Measurements from ENCODE around the gene GAS7.

GAS7 gene

DNA sequence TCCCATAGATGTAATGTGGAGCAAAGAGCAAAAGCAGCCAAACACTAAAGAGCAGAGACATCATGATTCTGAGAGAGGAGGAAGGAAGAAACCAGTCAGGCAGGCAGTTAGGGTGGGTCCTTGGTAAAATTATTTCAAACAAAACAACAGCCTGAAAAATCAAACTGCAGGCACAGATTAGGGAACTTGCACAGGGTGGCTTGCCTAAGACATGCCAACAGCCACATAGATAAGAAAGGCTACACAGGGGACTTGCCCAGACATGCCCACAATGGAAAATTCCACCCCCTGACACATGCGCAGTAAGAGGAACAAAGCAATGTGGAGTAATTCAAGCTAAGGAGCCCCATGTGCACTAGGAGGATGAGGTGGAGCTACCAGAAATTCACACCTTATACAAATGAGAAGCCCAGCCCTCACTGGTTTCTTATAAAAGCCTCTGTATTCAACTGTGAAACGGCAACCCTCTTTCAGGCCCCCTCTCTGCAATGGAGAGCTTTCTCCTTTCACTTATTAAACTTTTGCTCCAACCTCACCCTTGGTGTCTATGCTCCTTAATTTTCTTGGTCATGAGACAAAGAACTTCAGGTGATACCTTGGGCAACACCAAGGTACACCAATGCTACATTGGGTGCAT lies 7.3 kb upstream of the GAS7 start:
- TF ChIP-seq, protein P1, sequence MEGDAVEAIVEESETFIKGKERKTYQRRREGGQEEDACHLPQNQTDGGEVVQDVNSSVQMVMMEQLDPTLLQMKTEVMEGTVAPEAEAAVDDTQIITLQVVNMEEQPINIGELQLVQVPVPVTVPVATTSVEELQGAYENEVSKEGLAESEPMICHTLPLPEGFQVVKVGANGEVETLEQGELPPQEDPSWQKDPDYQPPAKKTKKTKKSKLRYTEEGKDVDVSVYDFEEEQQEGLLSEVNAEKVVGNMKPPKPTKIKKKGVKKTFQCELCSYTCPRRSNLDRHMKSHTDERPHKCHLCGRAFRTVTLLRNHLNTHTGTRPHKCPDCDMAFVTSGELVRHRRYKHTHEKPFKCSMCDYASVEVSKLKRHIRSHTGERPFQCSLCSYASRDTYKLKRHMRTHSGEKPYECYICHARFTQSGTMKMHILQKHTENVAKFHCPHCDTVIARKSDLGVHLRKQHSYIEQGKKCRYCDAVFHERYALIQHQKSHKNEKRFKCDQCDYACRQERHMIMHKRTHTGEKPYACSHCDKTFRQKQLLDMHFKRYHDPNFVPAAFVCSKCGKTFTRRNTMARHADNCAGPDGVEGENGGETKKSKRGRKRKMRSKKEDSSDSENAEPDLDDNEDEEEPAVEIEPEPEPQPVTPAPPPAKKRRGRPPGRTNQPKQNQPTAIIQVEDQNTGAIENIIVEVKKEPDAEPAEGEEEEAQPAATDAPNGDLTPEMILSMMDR (IDR thresholded peaks at IDR 0.05; ENCODE audit: low read depth, low read length), result no peak
- H3K4me3 ChIP-seq (replicated peaks in 1 of 2; ENCODE audit: low read depth in 2 of 2, low read length in 2 of 2), result no peak overlapping the region

DNA sequence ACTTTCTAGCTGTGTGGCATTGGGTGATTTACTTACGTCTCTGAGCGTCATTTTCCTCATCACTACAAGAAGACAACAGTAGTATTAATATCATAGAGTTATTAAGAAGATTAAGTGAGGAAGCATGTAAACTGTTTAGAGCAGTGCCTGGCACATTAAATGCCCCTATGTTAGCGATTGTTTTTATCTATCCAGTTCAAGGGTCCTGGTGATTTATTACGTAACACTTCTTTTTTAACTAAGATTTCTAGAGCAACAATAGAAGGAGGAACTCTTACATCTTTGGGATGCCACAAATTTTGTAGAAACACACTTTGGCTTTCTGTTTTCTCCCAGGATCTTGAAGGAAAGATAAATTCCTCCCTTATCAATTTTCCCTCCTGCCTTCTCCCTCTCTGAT lies 3.3 kb upstream of the GAS7 start:
- DNase-seq (ENCODE audit: low read depth in 2 of 2), result no peak
- TF ChIP-seq, protein P1 (IDR thresholded peaks at IDR 0.05; ENCODE audit: low read depth, low read length), result no peak
- no peak overlapping the region for H3K4me3 ChIP-seq (replicated peaks in 1 of 2; ENCODE audit: low read depth in 2 of 2, low read length in 2 of 2)

More for the DNA sequence above, 7.3 kb upstream of the GAS7 start:
- DNase-seq (ENCODE audit: low read depth in 2 of 2), result no peak

DNA sequence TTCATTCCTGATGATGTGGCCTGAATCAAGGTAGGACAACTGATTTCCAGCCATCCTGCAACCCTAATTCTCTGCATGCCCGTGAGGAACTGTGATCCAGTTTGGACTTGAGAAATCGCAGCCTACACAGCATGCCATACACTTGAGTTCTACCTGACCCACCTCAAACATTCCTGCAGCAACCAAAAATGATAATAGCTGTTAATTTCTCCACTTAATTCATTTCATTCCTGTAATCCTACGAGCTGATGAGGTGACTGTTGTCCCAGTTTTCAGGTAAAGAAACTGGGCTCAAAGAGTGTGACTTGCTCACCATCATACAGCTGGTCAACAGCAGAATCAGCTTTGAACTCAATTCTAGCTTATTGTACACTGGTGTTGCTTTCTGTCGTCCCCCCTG lies 2.2 kb upstream of the GAS7 start:
- H3K4me3 ChIP-seq (replicated peaks in 1 of 2; ENCODE audit: low read depth in 2 of 2, low read length in 2 of 2), result no peak overlapping the region
- TF ChIP-seq, protein P1 (IDR thresholded peaks at IDR 0.05; ENCODE audit: low read depth, low read length), result no peak
- DNase-seq (ENCODE audit: low read depth in 2 of 2), result no peak

DNA sequence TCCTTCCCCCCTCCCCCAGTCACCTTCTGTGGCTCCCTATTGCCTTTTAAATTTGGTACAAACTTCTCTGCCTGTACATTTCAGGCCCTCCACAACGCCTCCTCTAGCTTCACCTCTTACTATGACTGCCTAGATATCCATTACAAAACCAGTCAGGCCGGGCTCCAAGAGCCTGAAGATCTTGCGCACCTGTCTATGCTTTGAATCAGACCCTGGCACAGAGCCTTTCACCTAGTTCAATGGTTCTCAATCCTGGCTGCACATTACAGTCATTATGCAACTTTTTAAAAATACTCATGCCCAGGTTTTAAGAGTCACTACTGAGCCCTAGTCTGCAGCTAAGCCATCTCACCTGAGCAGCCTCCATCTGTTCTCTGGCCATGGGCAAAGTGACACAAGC lies 1.6 kb upstream of the GAS7 start:
- TF ChIP-seq, protein P1 (IDR thresholded peaks at IDR 0.05; ENCODE audit: low read depth, low read length), result no peak
- H3K4me3 ChIP-seq (replicated peaks in 1 of 2; ENCODE audit: low read depth in 2 of 2, low read length in 2 of 2), result no peak overlapping the region
- DNase-seq (ENCODE audit: low read depth in 2 of 2), result no peak

DNA sequence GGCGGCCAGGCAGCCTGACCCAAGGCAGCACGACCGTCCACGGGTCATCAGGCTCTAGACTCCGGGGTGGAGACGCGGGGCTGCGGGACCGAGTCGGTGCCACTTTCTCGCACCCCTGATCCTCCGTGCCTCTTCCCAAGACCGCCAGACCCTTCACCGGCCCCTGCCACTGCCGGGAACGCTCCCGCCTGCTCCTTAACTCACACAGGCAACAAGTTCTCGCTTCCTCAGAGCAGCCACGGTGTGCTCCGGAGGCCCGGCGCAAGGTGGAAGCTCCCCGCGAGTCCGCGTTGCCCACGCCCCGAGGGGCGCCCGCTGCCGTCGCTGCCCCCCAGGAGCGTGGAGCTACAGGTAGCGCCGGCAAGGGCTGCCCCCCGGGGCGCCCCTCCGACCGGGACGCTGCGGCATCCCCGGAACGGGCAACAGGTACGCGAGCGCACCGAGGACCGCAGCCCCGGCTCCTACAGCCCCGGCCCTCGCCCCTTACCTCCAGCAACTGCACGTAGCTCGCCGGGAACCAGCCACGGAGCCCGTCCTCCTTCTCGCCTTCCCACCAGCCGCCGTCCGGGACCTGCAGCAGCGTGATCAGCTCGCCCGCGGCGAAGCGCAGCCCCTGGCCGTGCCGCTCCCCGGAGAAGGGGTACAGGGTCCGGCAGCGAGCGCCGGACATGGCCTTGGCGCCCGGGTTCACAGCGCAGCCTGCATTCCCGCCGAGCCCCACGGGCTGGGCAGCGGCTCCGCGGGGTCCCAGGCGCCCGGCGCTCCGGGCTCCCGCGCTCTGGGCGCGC lies 491 bp downstream of the GAS7 start:
- TF ChIP-seq, protein P1 (IDR thresholded peaks at IDR 0.05; ENCODE audit: low read depth, low read length), result no peak
- H3K4me3 ChIP-seq (replicated peaks in 1 of 2; ENCODE audit: low read depth in 2 of 2, low read length in 2 of 2), result peak overlapping the region; percentile 32 to 58
- DNase-seq (ENCODE audit: low read depth in 2 of 2), result no peak

- H3K4me3 ChIP-seq (replicated peaks in 1 of 2; ENCODE audit: low read depth in 2 of 2, low read length in 2 of 2), result peak overlapping the region in 1 of 2 donors; percentile 58
- no peak for DNase-seq (ENCODE audit: low read depth in 2 of 2)
- TF ChIP-seq, protein P1 (IDR thresholded peaks at IDR 0.05; ENCODE audit: low read depth, low read length), result no peak
These were observed 1.1 kb downstream of the GAS7 start for GRCh38 chr17:10197362-10197720.
